Measurements from ENCODE around the gene RILPL2.

RILPL2 gene

DNA sequence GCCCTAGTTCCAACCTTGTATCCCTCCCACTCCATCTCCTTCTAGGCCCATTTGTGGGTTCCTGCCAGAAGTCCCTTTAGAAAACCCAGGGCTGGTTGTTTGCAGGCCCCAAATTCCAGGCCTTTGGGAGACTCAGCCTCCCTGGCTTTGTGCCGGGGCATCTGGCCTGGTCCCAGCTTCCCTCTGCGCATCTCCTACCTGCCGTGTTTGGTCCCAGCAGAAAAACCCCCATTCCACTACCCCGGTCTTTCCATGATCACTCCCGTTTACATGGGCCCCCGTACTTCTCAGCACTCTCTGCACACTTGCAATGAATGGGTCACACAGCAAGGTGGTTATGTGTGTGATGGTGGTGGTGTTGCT lies 37.2 kb downstream of the RILPL2 start:
- TF ChIP-seq, protein P1, sequence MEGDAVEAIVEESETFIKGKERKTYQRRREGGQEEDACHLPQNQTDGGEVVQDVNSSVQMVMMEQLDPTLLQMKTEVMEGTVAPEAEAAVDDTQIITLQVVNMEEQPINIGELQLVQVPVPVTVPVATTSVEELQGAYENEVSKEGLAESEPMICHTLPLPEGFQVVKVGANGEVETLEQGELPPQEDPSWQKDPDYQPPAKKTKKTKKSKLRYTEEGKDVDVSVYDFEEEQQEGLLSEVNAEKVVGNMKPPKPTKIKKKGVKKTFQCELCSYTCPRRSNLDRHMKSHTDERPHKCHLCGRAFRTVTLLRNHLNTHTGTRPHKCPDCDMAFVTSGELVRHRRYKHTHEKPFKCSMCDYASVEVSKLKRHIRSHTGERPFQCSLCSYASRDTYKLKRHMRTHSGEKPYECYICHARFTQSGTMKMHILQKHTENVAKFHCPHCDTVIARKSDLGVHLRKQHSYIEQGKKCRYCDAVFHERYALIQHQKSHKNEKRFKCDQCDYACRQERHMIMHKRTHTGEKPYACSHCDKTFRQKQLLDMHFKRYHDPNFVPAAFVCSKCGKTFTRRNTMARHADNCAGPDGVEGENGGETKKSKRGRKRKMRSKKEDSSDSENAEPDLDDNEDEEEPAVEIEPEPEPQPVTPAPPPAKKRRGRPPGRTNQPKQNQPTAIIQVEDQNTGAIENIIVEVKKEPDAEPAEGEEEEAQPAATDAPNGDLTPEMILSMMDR (IDR thresholded peaks at IDR 0.05) = no peak
- Mint-ChIP-seq H3K27ac (peak overlapping the region; percentile 5), H3K4me1 (no peaks in the 10 kb centered on the region), H3K27me3 (ENCODE audit: low read depth, poor library complexity) (no peaks in the 10 kb centered on the region), H3K9me3 (no peaks in the 10 kb centered on the region), H3K36me3 (ENCODE audit: low read depth) (peaks cover 58% of the 10 kb centered on the region), H3K4me3 (no peak overlapping the region)
- no peak for DNase-seq

- H3K4me3 Mint-ChIP-seq = no peak overlapping the region
- no peaks in the 10 kb centered on the region for H3K27me3 Mint-ChIP-seq (ENCODE audit: low read depth, poor library complexity)
- no peaks in the 10 kb centered on the region for H3K9me3 Mint-ChIP-seq
- H3K36me3 Mint-ChIP-seq (ENCODE audit: low read depth) = peaks cover 53% of the 10 kb centered on the region
- H3K27ac Mint-ChIP-seq = no peak overlapping the region
- no peak for DNase-seq
- no peaks in the 10 kb centered on the region for H3K4me1 Mint-ChIP-seq
- TF ChIP-seq, protein P1 (IDR thresholded peaks at IDR 0.05) = no peak
These were observed 37.8 kb downstream of the RILPL2 start for GRCh38 chr12:123398550-123399254.

GRCh38 chr12:123398177-123398549 lies 38.3 kb downstream of the RILPL2 start:
- no peaks in the 10 kb centered on the region for H3K9me3 Mint-ChIP-seq
- H3K4me1 Mint-ChIP-seq = no peaks in the 10 kb centered on the region
- no peak overlapping the region for H3K27ac Mint-ChIP-seq
- TF ChIP-seq, protein P1 (IDR thresholded peaks at IDR 0.05) = no peak
- no peaks in the 10 kb centered on the region for H3K27me3 Mint-ChIP-seq (ENCODE audit: low read depth, poor library complexity)
- no peak for DNase-seq
- peaks cover 51% of the 10 kb centered on the region for H3K36me3 Mint-ChIP-seq (ENCODE audit: low read depth)
- no peak overlapping the region for H3K4me3 Mint-ChIP-seq

DNA sequence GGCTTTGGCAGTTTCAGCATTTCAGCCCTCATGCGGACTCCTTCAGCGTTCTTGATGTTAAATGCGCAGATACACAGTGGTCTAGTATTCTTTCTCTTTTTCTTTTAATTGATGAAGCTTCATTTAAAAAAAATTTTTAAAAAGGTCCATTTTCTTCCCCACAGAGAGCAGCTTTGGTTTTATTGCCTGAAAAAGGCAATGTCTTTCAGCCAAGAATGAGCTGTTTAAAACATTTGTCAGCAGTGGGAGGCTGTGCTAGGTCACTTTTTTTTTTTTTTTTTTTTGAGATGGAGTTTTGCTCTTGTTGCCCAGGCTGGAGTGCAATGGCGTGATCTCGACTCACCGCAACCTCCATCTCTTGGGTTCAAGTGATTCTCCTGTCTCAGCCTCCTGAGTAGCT lies 39.1 kb downstream of the RILPL2 start:
- Mint-ChIP-seq H3K4me3 (no peak overlapping the region), H3K27me3 (ENCODE audit: low read depth, poor library complexity) (no peaks in the 10 kb centered on the region), H3K36me3 (ENCODE audit: low read depth) (peaks cover 53% of the 10 kb centered on the region), H3K27ac (no peak overlapping the region), H3K4me1 (no peaks in the 10 kb centered on the region), H3K9me3 (no peaks in the 10 kb centered on the region)
- TF ChIP-seq, protein P1 (IDR thresholded peaks at IDR 0.05) = no peak
- no peak for DNase-seq

DNA sequence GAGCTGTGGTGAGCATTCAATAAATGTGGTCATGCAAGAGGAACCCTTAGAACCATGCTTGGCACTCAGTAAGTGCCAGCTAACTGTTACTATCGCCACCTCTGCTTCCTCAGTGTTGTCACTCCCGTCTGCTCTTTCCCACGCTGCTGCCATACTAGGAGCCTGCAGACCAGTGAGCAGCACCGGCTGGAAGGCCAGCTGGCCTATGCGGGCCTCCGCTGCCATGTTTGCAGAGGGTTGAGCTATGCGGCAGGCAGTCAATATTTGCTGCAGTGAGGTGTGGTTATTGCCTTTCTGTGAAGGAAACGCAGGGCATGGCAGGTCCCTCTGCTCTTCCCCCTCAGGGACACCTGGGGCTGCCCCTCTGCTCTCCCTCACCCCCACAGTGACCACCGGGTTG lies 39.5 kb downstream of the RILPL2 start:
- no peak overlapping the region for H3K4me3 Mint-ChIP-seq
- H3K27ac Mint-ChIP-seq = no peak overlapping the region
- no peak for DNase-seq
- H3K27me3 Mint-ChIP-seq (ENCODE audit: low read depth, poor library complexity) = no peaks in the 10 kb centered on the region
- peaks cover 53% of the 10 kb centered on the region for H3K36me3 Mint-ChIP-seq (ENCODE audit: low read depth)
- no peaks in the 10 kb centered on the region for H3K9me3 Mint-ChIP-seq
- H3K4me1 Mint-ChIP-seq = no peaks in the 10 kb centered on the region
- TF ChIP-seq, protein P1 (IDR thresholded peaks at IDR 0.05) = no peak

- no peak for DNase-seq
- Mint-ChIP-seq H3K36me3 (ENCODE audit: low read depth) (peaks cover 57% of the 10 kb centered on the region), H3K27ac (no peak overlapping the region), H3K4me1 (peaks cover under 1% of the 10 kb centered on the region), H3K4me3 (no peak overlapping the region), H3K27me3 (ENCODE audit: low read depth, poor library complexity) (no peaks in the 10 kb centered on the region), H3K9me3 (no peaks in the 10 kb centered on the region)
- TF ChIP-seq, protein P1 (IDR thresholded peaks at IDR 0.05) = no peak
These were observed 39.9 kb downstream of the RILPL2 start for GRCh38 chr12:123396543-123396942.

Data from nephron progenitor cell (in vitro differentiated cells).